ENCODE measurements around the gene SMCO1.
"Not testable (repeated sequence)": the region's sequence is repeated elsewhere in the genome, so short reads cannot be mapped to it uniquely, and the experiment has no call there.

SMCO1 gene

GRCh38 chr3:196514913-196515621 is at the start of gene SMCO1:
SMCO1 (minus strand) TSS chr3:196515346; CDS start chr3:196515209, 137 bp downstream.
- DNase-seq (ENCODE audit: low read depth in 2 of 2), result no peak

DNA sequence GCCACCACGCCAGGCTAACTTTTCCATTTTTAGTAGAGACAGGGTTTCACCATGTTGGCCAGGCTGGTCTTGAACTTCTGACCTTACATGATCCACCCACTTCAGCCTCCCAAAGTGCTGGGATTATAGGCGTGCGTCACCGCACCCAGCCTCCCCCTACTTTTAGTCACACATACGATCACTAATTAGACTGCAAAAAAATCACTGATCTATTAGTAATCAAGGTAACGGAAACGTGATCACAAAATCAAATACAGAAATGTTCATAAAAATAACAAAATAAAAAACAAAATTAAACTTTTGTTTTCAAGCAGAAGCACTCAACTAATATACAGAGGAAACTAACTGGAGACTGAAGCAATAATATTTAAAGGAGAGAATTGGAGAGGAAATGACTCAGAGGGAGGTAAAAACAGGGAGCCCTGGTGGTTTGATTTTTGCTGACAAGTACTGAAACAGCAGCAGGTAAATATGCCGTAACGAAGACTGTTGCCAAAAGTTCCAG is 48.6 kb upstream of the SMCO1 start:
- peak in 1 of 2 experiments; percentile 8 for DNase-seq (ENCODE audit: low read depth in 2 of 2)

DNA sequence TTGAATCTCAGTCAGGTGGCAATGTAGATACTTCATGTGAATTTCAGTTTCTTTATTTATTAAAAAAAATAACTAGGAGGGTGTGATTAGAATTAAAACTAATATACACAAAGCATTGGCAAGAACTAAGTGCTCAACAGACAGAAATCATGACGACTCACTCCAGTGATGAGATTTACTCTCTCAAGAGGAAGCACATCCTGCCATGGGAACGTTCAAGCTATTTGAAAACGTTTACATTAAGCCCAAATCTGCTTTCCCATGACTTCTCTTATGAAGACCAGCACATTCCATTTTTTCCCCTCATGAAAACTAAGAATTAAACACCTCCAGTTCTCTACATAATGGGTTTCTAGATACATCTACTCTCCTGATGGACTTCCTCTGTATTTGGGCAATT is 44.7 kb upstream of the SMCO1 start:
- no peak for DNase-seq (ENCODE audit: low read depth in 2 of 2)

- no peak for DNase-seq (ENCODE audit: low read depth in 2 of 2)
These were observed 43.3 kb upstream of the SMCO1 start for GRCh38 chr3:196558476-196558875.

GRCh38 chr3:196557236-196557635 is 42.1 kb upstream of the SMCO1 start:
- DNase-seq (ENCODE audit: low read depth in 2 of 2), result no peak

- no peak for DNase-seq (ENCODE audit: low read depth in 2 of 2)
These were observed 40.1 kb upstream of the SMCO1 start for GRCh38 chr3:196555295-196555694.

- no peak for DNase-seq (ENCODE audit: low read depth in 2 of 2)
These were observed 39.1 kb upstream of the SMCO1 start for GRCh38 chr3:196554205-196554604.

DNA sequence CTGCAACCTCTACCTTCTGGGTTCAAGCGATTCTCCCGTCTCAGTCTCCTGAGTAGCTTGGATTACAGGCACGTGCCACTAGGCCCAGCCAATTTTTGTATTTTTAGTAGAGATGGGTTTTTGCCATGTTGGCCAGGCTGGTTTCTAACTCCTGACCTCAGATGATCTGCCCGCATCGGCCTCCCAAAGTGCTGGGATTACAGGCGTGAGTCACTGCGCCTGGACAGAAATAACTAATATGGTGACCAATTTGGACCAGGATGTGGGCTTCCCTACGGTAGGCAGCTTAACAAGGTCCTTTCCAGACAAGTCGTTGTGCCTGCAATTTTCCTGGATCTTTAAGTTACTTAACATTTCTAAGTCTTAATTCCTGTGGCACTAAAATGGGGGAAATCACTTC is 38.4 kb upstream of the SMCO1 start:
- no peak for DNase-seq (ENCODE audit: low read depth in 2 of 2)

DNA sequence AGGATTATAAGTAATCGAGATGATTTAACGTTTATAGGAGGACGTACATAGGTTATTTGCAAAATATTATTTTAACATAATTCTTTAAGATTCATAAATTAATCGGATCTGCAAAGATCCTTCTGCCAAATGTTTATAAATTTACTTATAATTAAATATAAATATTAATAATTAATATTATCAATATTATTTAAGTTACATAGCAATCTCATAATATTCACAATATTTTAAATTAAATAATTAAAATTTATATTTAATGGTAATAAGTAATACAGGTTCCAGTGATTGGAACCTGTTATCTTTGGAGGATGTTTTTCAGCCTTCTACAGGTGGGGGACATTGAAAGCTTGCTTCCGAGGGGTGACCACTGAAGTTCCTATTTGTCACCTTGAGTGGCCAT is 37.1 kb upstream of the SMCO1 start:
- DNase-seq (ENCODE audit: low read depth in 2 of 2), result no peak

DNA sequence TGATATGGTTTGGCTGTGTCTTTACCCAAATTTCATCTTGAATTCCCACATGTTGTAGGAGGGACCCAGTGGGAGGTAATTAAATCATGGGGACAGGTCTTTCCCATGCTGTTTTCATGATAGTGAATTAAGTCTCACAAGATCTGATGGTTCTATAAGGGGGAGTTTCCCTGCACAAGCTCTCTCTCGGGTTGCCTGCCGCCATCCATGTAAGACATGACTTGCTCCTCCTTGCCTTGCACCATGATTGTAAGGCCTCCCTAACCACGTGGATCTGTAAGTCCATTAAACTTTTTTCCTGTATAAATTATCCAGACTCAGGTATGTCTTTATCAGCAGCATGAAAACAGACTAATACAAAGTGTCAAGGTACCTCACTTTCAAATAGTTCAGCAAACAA is 35.0 kb upstream of the SMCO1 start:
- DNase-seq (ENCODE audit: low read depth in 2 of 2), result not testable (repeated sequence)

- not testable (repeated sequence) for DNase-seq (ENCODE audit: low read depth in 2 of 2)
These were observed 34.2 kb upstream of the SMCO1 start for GRCh38 chr3:196549312-196549711.

- DNase-seq (ENCODE audit: low read depth in 2 of 2), result no peak
These were observed 31.9 kb upstream of the SMCO1 start for GRCh38 chr3:196547067-196547466.

DNA sequence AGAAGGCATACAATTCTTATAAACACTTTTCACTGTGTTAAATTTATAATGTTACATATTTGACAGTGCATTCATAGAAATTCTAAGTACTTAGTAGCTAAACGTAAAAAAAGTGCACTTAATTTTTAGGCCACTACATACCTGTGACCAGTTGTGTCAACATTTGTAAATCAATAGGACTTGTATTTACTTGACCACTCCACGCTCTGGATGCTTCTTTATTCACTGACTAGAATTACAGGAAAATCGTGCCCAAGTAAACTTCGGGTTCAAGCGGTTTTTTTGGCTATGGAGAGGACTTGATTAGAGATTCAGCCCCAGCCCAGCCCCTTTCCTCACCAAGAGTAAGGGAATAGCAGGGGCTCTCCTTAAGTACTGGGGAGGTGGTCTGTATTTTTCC is 31.4 kb upstream of the SMCO1 start:
- no peak for DNase-seq (ENCODE audit: low read depth in 2 of 2)

- no peak for DNase-seq (ENCODE audit: low read depth in 2 of 2)
These were observed 29.4 kb upstream of the SMCO1 start for GRCh38 chr3:196544491-196544992.

- no peak for DNase-seq (ENCODE audit: low read depth in 2 of 2)
These were observed 26.7 kb upstream of the SMCO1 start for GRCh38 chr3:196541684-196542445.

DNA sequence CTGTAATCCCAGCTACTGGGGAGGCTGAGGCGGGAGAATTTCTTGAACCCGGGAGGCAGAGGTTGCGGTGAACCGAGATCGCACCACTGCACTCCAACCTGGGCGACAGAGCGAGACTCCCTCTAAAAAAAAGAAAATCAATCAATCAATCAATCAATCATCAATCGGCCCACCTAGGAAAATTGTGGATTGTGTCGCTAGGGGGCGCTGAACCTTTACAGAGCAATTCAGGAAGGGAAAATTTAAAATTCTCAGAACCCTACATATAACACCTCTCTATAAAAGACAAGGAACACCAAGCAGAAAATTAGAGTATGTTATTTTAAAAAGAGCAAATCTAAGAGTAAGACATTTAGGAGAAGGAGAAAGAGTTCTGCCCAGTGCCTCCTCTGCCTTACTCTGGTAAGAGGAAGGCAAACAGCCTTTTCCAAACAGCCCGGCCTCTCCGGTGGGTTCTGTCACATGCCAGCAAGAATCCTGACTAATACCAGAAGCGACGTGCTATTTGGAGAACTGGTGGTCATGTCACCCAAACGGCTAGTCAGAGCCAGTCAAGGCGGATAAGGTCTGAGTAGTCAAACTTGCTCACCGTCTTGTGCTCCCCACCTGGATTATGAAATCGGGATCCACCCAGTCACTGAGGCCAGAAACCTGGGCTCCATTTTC is 22.3 kb upstream of the SMCO1 start:
- peak in 1 of 2 experiments; percentile 61 for DNase-seq (ENCODE audit: low read depth in 2 of 2)

DNA sequence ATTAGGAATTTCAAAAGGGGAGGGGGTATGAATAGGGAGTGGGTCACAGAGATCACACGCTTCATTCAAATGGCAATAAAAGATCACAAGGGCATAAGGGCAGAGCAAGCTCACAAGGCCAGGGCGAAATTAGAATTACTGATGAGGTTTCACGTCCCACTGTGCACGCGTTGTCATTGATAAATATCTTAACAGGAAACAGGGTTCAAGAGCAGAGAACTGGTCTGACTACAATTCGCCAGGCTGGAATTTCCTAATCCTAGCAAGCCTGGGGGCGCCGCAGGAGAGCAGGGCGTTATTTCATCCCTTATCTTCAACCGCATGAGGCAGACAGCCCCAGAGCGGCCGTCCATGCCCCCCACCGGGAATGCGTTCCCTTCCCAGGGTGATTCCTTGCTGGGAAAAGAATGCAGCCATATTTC is 18.1 kb upstream of the SMCO1 start:
- no peak for DNase-seq (ENCODE audit: low read depth in 2 of 2)

GRCh38 chr3:196531418-196531817 is 16.3 kb upstream of the SMCO1 start:
- no peak for DNase-seq (ENCODE audit: low read depth in 2 of 2)

DNA sequence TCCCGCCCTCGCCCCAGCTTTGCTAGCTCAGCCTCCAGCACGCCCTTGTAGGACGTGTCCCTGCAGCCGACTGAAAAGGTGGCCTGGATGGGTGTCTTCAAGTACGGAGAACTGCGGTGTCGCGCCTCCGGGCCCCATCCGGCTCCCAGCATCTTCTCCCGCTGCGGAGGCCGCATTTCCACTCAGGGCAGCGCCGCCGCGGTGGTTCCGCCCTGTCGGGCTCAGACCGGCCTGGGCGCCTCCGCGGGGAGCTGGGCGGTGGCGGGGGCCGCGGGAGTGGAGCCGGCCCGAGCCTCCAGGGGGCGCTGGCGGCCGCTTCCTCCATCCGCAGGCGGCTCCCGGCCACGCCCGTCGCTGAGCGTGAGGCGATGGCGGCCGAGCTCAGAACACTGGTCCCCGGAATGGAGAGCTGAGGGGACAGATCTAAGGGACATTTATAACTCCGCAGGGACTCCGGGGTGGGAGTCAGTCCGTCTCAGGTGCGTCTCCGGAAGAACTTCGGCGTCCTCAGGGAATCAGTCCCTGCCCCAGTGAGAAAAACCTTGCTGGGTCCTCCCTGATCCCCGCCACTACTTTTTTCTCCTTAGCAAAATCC is 13.6 kb upstream of the SMCO1 start:
- DNase-seq (ENCODE audit: low read depth in 2 of 2), result peak; percentile 69 to 82

- no peak for DNase-seq (ENCODE audit: low read depth in 2 of 2)
These were observed 10.0 kb upstream of the SMCO1 start for GRCh38 chr3:196525141-196525540.

DNA sequence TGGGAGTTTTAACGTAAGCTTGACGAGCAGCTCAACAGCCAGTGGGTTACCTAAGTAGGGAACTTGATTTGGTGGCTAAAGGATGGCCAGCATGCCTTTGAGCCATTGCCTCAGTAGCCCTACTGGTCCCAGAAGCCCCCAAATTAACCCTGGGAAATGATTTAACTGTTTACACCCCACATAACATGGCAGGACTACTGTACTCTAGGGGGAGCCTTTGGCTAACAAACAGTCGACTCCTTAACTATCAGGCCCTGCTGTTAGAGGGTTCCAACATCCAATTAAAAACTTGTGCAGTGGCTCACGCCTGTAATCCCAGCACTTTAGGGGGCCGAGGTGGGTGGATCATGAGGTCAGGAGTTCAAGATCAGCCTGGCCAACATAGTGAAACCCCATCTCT is 9.4 kb upstream of the SMCO1 start:
- no peak for DNase-seq (ENCODE audit: low read depth in 2 of 2)

DNA sequence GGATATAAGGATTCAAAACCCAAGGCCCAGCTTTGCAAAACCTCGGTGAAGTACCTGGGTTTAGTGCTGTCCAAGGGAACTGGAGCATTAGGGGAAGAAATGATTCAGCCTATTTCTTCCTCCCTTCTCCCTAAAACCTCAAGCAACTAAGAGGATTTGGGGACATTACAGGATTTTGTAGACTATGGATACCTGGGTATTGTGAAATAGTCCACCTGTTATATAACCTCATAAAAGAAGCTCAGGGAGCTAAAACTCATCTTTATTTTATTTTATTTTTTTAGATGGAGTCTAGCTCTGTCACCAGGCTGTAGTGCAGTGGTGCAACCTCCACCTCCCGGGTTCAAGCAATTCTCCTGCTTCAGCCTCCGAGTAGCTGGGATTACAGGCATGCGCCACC is 8.7 kb upstream of the SMCO1 start:
- DNase-seq (ENCODE audit: low read depth in 2 of 2), result no peak

Measured in stimulated activated CD4-positive, alpha-beta T cell treated with anti-CD3 and anti-CD28 coated beads, Interleukin-12 subunit alpha, Interleukin-12 subunit beta, amount 100 ng/mL, for 24 hours (primary cell).